Measurements from ENCODE around the gene PRR22. TPM values are rescaled to one million over a fixed set of nuclear protein-coding genes. Genes with fewer than 3 reads are reported as not detected.
A peak's percentile ranks its signal among the peaks of the same experiment; 100 is the strongest.

The PRR22 gene
- total RNA-seq, 4 donors from 2014 or later = 2.0 to 5.1 (median 3.6) TPM

DNA sequence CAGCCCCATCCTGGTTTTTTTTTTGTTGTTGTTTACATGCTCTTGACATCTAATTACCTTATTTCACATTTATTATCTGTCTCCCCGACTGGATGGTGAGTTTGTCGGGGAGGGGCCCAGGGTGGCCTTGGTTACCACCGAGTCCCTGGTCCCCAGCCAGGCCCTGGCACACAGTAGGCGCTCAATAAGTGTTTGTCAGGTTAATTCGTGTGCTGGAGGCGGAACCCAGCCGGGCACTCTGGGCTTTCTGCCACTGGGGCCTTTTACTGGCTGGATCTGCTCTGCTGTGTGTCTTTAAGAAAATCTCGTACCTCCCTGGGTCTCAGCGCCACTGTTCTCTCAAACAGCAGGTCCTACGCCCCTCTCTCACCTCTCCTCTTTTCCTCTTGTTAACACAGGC is 24.9 kb upstream of the PRR22 start:
- Histone ChIP-seq H3K36me3 (no peaks in the 10 kb centered on the region), H3K4me3 (no peak overlapping the region), H3K4me1 (peaks cover 8% of the 10 kb centered on the region), H3K27ac (no peak overlapping the region), H3K27me3 (peaks cover 7% of the 10 kb centered on the region), H3K9me3 (no peaks in the 10 kb centered on the region)
- WGBS = 76% methylated on average over 10 of the region's 10 CpGs
- no peak for TF ChIP-seq POLR2A (IDR thresholded peaks at IDR 0.05)
- no peak for TF ChIP-seq CTCF (IDR thresholded peaks at IDR 0.05)
- no peak for TF ChIP-seq EP300 (IDR thresholded peaks at IDR 0.05)
- no peak for TF ChIP-seq POLR2AphosphoS5 (IDR thresholded peaks at IDR 0.05)
- no peak for DNase-seq (ENCODE audit: low spot score in 2 of 2)

DNA sequence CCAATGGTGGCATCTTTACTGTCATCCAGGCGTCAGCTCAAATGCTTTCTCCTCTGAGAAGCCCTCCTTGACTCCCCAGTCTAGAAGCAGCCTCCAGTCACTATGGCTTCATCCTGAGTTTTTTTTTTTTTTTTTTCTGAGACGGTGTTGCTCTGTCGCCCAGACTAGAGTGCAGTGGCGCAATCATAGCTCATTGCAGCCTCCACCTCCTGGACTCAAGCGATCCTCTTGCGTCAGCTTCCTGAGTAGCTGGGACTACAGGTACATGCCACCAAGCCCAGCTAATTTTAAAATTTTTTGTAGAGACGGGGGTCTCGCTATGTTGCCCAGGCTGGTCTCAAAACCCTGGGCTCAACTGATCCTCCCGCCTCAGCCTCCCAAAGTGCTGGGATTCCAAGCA is 24.5 kb upstream of the PRR22 start:
- no peak for DNase-seq (ENCODE audit: low spot score in 2 of 2)
- no peak overlapping the region for H3K27ac ChIP-seq
- WGBS = 74% methylated on average over 9 of the region's 9 CpGs
- H3K4me1 ChIP-seq = peaks cover 12% of the 10 kb centered on the region
- H3K36me3 ChIP-seq = no peaks in the 10 kb centered on the region
- H3K4me3 ChIP-seq = no peak overlapping the region
- H3K27me3 ChIP-seq = peaks cover 8% of the 10 kb centered on the region
- no peaks in the 10 kb centered on the region for H3K9me3 ChIP-seq
- TF ChIP-seq POLR2A (IDR thresholded peaks at IDR 0.05) = no peak
- no peak for TF ChIP-seq POLR2AphosphoS5 (IDR thresholded peaks at IDR 0.05)
- no peak for TF ChIP-seq EP300 (IDR thresholded peaks at IDR 0.05)

- no peaks in the 10 kb centered on the region for H3K36me3 ChIP-seq
- WGBS = 85% methylated on average over 18 of the region's 21 CpGs
- no peak overlapping the region for H3K4me3 ChIP-seq
- H3K27ac ChIP-seq = no peak overlapping the region
- H3K4me1 ChIP-seq = peaks cover 19% of the 10 kb centered on the region
- DNase-seq (ENCODE audit: low spot score in 2 of 2) = no peak
- peaks cover 8% of the 10 kb centered on the region for H3K27me3 ChIP-seq
- no peaks in the 10 kb centered on the region for H3K9me3 ChIP-seq
- no peak for TF ChIP-seq CTCF (IDR thresholded peaks at IDR 0.05)
- no peak for TF ChIP-seq POLR2AphosphoS5 (IDR thresholded peaks at IDR 0.05)
- no peak for TF ChIP-seq EP300 (IDR thresholded peaks at IDR 0.05)
Measured at GRCh38 chr19:5808120-5808816, 23.7 kb upstream of the PRR22 start.

DNA sequence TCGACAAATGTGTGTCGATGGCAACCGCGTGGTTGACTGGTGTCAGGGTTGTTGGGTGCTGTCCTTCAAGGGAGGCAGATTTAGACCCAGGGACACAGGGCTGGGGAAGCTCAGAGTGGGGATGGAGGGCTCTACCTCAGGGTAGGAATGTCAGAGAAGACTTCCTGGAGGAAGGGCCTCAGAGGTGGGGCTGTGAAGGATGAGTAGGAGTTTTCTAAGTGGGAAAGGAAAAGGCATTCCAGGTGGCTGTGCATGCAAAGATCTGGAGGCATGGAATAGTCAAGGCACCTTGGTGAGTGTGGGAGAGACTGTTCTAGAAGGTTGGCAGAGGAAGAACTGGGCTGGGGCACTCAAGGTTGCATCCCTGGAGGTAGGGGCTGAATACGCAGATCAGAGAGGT is 22.4 kb upstream of the PRR22 start:
- Histone ChIP-seq H3K4me1 (peaks cover 28% of the 10 kb centered on the region), H3K9me3 (no peaks in the 10 kb centered on the region), H3K27ac (no peak overlapping the region), H3K27me3 (peaks cover 16% of the 10 kb centered on the region), H3K4me3 (no peak overlapping the region), H3K36me3 (no peaks in the 10 kb centered on the region)
- DNase-seq (ENCODE audit: low spot score in 2 of 2) = no peak
- no peak for TF ChIP-seq POLR2AphosphoS5 (IDR thresholded peaks at IDR 0.05)
- no peak for TF ChIP-seq CTCF (IDR thresholded peaks at IDR 0.05)
- 96% methylated on average over 5 of the region's 5 CpGs for WGBS

GRCh38 chr19:5806133-5806489 is 21.6 kb upstream of the PRR22 start:
- Histone ChIP-seq H3K4me1 (peaks cover 35% of the 10 kb centered on the region), H3K27ac (peak overlapping the region; percentile 55), H3K4me3 (no peak overlapping the region), H3K36me3 (no peaks in the 10 kb centered on the region), H3K9me3 (no peaks in the 10 kb centered on the region), H3K27me3 (peaks cover 16% of the 10 kb centered on the region)
- DNase-seq (ENCODE audit: low spot score in 2 of 2) = no peak
- TF ChIP-seq POLR2AphosphoS5 (IDR thresholded peaks at IDR 0.05) = no peak
- no peak for TF ChIP-seq CTCF (IDR thresholded peaks at IDR 0.05)
- TF ChIP-seq EP300 (IDR thresholded peaks at IDR 0.05) = no peak
- TF ChIP-seq POLR2A (IDR thresholded peaks at IDR 0.05) = no peak
- 43% methylated on average over 6 of the region's 6 CpGs for WGBS

All from suprapubic skin (tissue), 4 donors.